ENCODE data around the gene R3HDM2. TPM values are rescaled to one million over a fixed set of nuclear protein-coding genes. Genes with fewer than 3 reads are reported as not detected.
"Not testable (repeated sequence)": the region's sequence is repeated elsewhere in the genome, so short reads cannot be mapped to it uniquely, and the experiment has no call there.

R3HDM2 gene
- total RNA-seq, 4 donors from 2014 or later = 26.3 to 56.9 (median 33.3) TPM

DNA sequence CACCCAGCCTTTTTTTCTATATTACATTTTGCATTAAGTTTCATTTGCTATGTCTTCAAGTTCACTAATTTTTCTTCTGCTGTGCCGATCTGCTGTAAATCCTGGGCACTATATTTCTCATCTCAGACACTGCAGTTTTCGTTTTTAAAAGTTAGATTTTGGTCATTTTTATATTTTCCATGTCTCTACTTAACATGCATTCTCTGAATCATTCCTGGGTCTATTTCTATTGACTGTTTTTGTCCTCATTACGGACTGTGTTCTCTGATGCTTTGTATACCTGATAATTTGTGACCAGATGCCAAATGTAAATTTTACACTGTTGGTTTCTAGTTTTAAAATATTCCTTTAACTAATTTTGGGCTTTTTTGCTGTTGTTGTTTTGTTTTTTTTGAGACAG lies 64.5 kb downstream of the R3HDM2 start:
- Histone ChIP-seq H3K36me3 (no peaks in the 10 kb centered on the region), H3K9me3 (no peaks in the 10 kb centered on the region), H3K27me3 (no peaks in the 10 kb centered on the region), H3K27ac (no peak overlapping the region), H3K4me3 (no peak overlapping the region), H3K4me1 (peaks cover 4 to 15% (median 6%) of the 10 kb centered on the region in 4 donors)
- DNase-seq = no peak
- in situ Hi-C loops (cut with MboI; ENCODE audit: low pct_ligation_motif_present in 1 of 4, low pct_unique_long_range_greater_than_20kb in 1 of 4, low sequenced_read_pairs in 3 of 4) = no loop called here
- TF ChIP-seq, protein P1, sequence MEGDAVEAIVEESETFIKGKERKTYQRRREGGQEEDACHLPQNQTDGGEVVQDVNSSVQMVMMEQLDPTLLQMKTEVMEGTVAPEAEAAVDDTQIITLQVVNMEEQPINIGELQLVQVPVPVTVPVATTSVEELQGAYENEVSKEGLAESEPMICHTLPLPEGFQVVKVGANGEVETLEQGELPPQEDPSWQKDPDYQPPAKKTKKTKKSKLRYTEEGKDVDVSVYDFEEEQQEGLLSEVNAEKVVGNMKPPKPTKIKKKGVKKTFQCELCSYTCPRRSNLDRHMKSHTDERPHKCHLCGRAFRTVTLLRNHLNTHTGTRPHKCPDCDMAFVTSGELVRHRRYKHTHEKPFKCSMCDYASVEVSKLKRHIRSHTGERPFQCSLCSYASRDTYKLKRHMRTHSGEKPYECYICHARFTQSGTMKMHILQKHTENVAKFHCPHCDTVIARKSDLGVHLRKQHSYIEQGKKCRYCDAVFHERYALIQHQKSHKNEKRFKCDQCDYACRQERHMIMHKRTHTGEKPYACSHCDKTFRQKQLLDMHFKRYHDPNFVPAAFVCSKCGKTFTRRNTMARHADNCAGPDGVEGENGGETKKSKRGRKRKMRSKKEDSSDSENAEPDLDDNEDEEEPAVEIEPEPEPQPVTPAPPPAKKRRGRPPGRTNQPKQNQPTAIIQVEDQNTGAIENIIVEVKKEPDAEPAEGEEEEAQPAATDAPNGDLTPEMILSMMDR (IDR thresholded peaks at IDR 0.05) = no peak
- no peak for TF ChIP-seq POLR2AphosphoS5 (IDR thresholded peaks at IDR 0.05)
- no peak for TF ChIP-seq POLR2A (IDR thresholded peaks at IDR 0.05)
- TF ChIP-seq EP300 (IDR thresholded peaks at IDR 0.05; ENCODE audit: low read depth) = no peak
- intact Hi-C loops (cut with DNase I; ENCODE audit: low total_unique reads) = no loop called here
- 93 to 95% methylated on average over 3 of the region's 3 CpGs for WGBS, 2 donors (ENCODE audit: low coverage in 1 of 2)

DNA sequence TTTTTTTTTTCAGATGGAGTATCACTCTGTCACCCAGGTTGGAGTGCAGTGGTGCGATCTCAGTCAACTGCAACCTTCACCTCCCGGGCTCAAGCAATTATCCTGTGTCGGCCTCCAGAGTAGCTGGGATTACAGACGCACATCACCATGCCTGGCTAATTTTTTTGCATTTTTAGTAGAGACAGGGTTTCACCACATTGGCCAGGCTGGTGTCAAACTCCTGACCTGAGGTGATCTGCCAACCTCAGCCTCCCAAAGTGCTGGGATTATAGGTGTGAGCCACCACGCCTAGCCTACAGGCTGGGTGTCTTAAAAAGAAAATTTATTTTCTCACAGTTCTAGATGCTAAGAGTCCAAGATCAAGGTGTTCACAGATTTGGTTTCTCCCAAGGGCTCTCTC lies 66.7 kb downstream of the R3HDM2 start:
- H3K27ac ChIP-seq; in situ Hi-C loops (cut with MboI; ENCODE audit: low pct_ligation_motif_present in 1 of 4, low pct_unique_long_range_greater_than_20kb in 1 of 4, low sequenced_read_pairs in 3 of 4); H3K27me3 ChIP-seq; H3K4me1 ChIP-seq; H3K9me3 ChIP-seq; intact Hi-C loops (cut with DNase I; ENCODE audit: low total_unique reads); H3K36me3 ChIP-seq; H3K4me3 ChIP-seq; DNase-seq: not testable (repeated sequence)
- 96 to 100% methylated on average over 1 to 4 of the region's 5 CpGs for WGBS, 2 donors (ENCODE audit: low coverage in 1 of 2)

DNA sequence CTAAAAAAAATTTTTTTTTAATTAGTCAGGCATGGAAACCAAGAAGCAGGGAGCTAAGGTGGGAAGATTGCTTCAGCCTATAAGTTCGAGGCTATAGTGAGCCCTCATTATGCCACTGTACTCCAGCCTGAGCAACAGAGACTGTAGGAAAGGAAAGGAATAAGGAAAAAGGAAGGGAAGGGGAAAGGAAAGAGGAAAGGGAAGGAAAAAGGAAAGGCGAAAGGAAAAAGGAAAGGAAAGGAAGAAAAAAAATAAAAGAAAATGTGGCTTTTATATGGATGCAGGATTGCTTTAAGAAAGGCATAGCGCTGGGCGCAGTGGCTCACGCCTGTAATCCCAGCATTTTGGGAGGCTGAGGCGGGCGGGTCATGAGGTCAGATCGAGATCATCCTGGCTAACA lies 70.4 kb downstream of the R3HDM2 start:
- WGBS, 2 donors (ENCODE audit: low coverage in 1 of 2) = 93 to 95% methylated on average over 5 to 8 of the region's 8 CpGs
- H3K36me3 ChIP-seq = no peaks in the 10 kb centered on the region
- in situ Hi-C loops (cut with MboI; ENCODE audit: low pct_ligation_motif_present in 1 of 4, low pct_unique_long_range_greater_than_20kb in 1 of 4, low sequenced_read_pairs in 3 of 4) = no loop called here

DNA sequence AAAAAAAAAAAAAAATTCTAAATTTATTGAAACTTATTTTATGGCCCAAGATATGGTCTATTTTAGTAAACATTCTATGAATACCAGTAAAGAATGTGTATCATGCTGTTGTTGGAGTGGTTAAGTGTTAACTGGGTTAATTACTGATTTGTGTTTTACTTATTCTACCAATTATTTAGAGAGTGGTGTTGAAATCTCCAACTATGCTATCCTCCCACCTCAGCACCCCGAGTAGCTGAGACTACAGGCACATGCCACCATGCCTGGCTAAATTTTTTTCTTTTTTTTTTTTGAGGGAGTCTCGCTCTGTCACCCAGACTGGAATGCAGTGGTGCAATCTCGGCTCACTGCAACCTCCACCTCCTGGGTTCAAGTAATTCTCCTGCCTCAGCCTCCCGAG lies 72.2 kb downstream of the R3HDM2 start:
- Histone ChIP-seq H3K9me3 (no peaks in the 10 kb centered on the region), H3K36me3 (no peaks in the 10 kb centered on the region), H3K27me3 (no peaks in the 10 kb centered on the region), H3K4me1 (no peaks in the 10 kb centered on the region), H3K4me3 (no peak overlapping the region), H3K27ac (no peak overlapping the region)
- 96 to 100% methylated on average over 1 to 4 of the region's 4 CpGs for WGBS, 2 donors (ENCODE audit: low coverage in 1 of 2)
- intact Hi-C loops (cut with DNase I; ENCODE audit: low total_unique reads) (no loop called here), in situ Hi-C loops (cut with MboI; ENCODE audit: low pct_ligation_motif_present in 1 of 4, low pct_unique_long_range_greater_than_20kb in 1 of 4, low sequenced_read_pairs in 3 of 4) (no loop called here)
- TF ChIP-seq, protein P1 (IDR thresholded peaks at IDR 0.05) = no peak
- TF ChIP-seq POLR2A (IDR thresholded peaks at IDR 0.05) (no peak), POLR2AphosphoS5 (IDR thresholded peaks at IDR 0.05) (no peak), EP300 (IDR thresholded peaks at IDR 0.05; ENCODE audit: low read depth) (no peak)
- no peak for DNase-seq

More for the DNA sequence above, 70.4 kb downstream of the R3HDM2 start:
- DNase-seq = no peak
- Histone ChIP-seq H3K4me1 (no peaks in the 10 kb centered on the region), H3K4me3 (no peak overlapping the region), H3K27me3 (no peaks in the 10 kb centered on the region), H3K27ac (no peak overlapping the region), H3K9me3 (no peaks in the 10 kb centered on the region)
- intact Hi-C loops (cut with DNase I; ENCODE audit: low total_unique reads) = no loop called here
- TF ChIP-seq EP300 (IDR thresholded peaks at IDR 0.05; ENCODE audit: low read depth) = no peak
- no peak for TF ChIP-seq POLR2AphosphoS5 (IDR thresholded peaks at IDR 0.05)
- TF ChIP-seq POLR2A (IDR thresholded peaks at IDR 0.05) = no peak
- TF ChIP-seq, protein P1 (IDR thresholded peaks at IDR 0.05) = no peak

DNA sequence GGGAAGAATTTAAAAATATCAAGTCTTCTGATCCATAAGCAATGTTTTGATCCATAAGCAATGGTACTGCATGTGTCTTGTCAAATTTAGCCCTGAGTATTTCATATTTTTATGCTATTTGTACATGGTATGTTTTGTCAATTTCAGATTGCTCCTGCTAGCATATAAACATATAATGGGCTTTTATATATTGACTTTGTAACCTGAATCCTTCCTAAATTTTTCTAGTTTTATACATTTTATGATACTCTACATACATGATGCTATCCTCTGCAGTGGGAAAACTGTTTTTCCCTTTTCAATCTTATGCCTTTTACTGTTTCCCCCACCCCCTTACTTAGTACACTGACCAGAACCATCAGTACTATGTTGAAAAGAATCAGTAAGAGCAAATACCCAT lies 75.1 kb downstream of the R3HDM2 start:
- H3K4me3 ChIP-seq = no peak overlapping the region
- H3K27me3 ChIP-seq = no peaks in the 10 kb centered on the region
- no peak overlapping the region for H3K27ac ChIP-seq
- no peaks in the 10 kb centered on the region for H3K9me3 ChIP-seq
- H3K4me1 ChIP-seq = no peaks in the 10 kb centered on the region
- no peaks in the 10 kb centered on the region for H3K36me3 ChIP-seq
- DNase-seq = no peak
- intact Hi-C loops (cut with DNase I; ENCODE audit: low total_unique reads) (no loop called here), in situ Hi-C loops (cut with MboI; ENCODE audit: low pct_ligation_motif_present in 1 of 4, low pct_unique_long_range_greater_than_20kb in 1 of 4, low sequenced_read_pairs in 3 of 4) (no loop called here)
- TF ChIP-seq POLR2AphosphoS5 (IDR thresholded peaks at IDR 0.05) = no peak
- TF ChIP-seq, protein P1 (IDR thresholded peaks at IDR 0.05) = no peak
- TF ChIP-seq POLR2A (IDR thresholded peaks at IDR 0.05) = no peak
- TF ChIP-seq EP300 (IDR thresholded peaks at IDR 0.05; ENCODE audit: low read depth) = no peak

All from transverse colon (tissue), 4 donors.